Measurements from ENCODE around the gene C2orf49.

The C2orf49 gene

GRCh38 chr2:105309147-105309545 lies 28.2 kb upstream of the C2orf49 start:
- H3K27me3 ChIP-seq (ENCODE audit: insufficient read depth, low read depth) = no peaks in the 10 kb centered on the region
- no peak overlapping the region for H3K27ac ChIP-seq
- H3K79me2 ChIP-seq (ENCODE audit: insufficient read depth, low read depth) = peaks cover 19% of the 10 kb centered on the region; the same call in 1 of the 2 replicates
- no peaks in the 10 kb centered on the region for H3K36me3 ChIP-seq (ENCODE audit: insufficient read depth)
- no peak overlapping the region for H3K9ac ChIP-seq
- H4K20me1 ChIP-seq (ENCODE audit: insufficient read depth) = no peaks in the 10 kb centered on the region
- no peak overlapping the region for H3K4me3 ChIP-seq (IDR thresholded peaks at IDR 0.05; ENCODE audit: insufficient read depth, low read depth, low read length)
- no peak overlapping the region for H2AFZ ChIP-seq (ENCODE audit: low read depth)
- no peaks in the 10 kb centered on the region for H3K4me1 ChIP-seq (ENCODE audit: low read depth, poor library complexity, severe bottlenecking)
- no peak for TF ChIP-seq CTCF (conservative IDR thresholded peaks at IDR 0.05; ENCODE audit: low read depth, low read length)
- no peak overlapping the region for H3K4me2 ChIP-seq

GRCh38 chr2:105313877-105314276 lies 23.5 kb upstream of the C2orf49 start:
- no peaks in the 10 kb centered on the region for H3K27me3 ChIP-seq (ENCODE audit: insufficient read depth, low read depth)
- no peak overlapping the region for H3K9ac ChIP-seq
- no peaks in the 10 kb centered on the region for H4K20me1 ChIP-seq (ENCODE audit: insufficient read depth)
- no peaks in the 10 kb centered on the region for H3K36me3 ChIP-seq (ENCODE audit: insufficient read depth)
- H3K27ac ChIP-seq = no peak overlapping the region
- no peak overlapping the region for H3K4me2 ChIP-seq
- no peak for TF ChIP-seq CTCF (conservative IDR thresholded peaks at IDR 0.05; ENCODE audit: low read depth, low read length)
- H2AFZ ChIP-seq (ENCODE audit: low read depth) = no peak overlapping the region
- H3K4me3 ChIP-seq (IDR thresholded peaks at IDR 0.05; ENCODE audit: insufficient read depth, low read depth, low read length) = no peak overlapping the region
- H3K79me2 ChIP-seq (ENCODE audit: insufficient read depth, low read depth) = peaks cover 47% of the 10 kb centered on the region; the same call in 1 of the 2 replicates
- H3K4me1 ChIP-seq (ENCODE audit: low read depth, poor library complexity, severe bottlenecking) = peaks cover 4% of the 10 kb centered on the region

- no peak for TF ChIP-seq CTCF (conservative IDR thresholded peaks at IDR 0.05; ENCODE audit: low read depth, low read length)
- peaks cover 47% of the 10 kb centered on the region; the same call in 1 of the 2 replicates for H3K79me2 ChIP-seq (ENCODE audit: insufficient read depth, low read depth)
- H3K27me3 ChIP-seq (ENCODE audit: insufficient read depth, low read depth) = no peaks in the 10 kb centered on the region
- no peak overlapping the region for H3K4me2 ChIP-seq
- H3K9ac ChIP-seq = no peak overlapping the region
- H3K27ac ChIP-seq = no peak overlapping the region
- peaks cover 4% of the 10 kb centered on the region; the same call in 1 of the 2 replicates for H4K20me1 ChIP-seq (ENCODE audit: insufficient read depth)
- no peaks in the 10 kb centered on the region for H3K36me3 ChIP-seq (ENCODE audit: insufficient read depth)
- peaks cover 7% of the 10 kb centered on the region for H3K4me1 ChIP-seq (ENCODE audit: low read depth, poor library complexity, severe bottlenecking)
- no peak overlapping the region for H2AFZ ChIP-seq (ENCODE audit: low read depth)
- no peak overlapping the region for H3K4me3 ChIP-seq (IDR thresholded peaks at IDR 0.05; ENCODE audit: insufficient read depth, low read depth, low read length)
These were observed 22.0 kb upstream of the C2orf49 start for GRCh38 chr2:105315314-105315713.

GRCh38 chr2:105317937-105318336 lies 19.4 kb upstream of the C2orf49 start:
- Histone ChIP-seq H3K4me1 (ENCODE audit: low read depth, poor library complexity, severe bottlenecking) (peaks cover 7% of the 10 kb centered on the region), H4K20me1 (ENCODE audit: insufficient read depth) (peaks cover 6% of the 10 kb centered on the region; the same call in 1 of the 2 replicates), H3K79me2 (ENCODE audit: insufficient read depth, low read depth) (peaks cover 63% of the 10 kb centered on the region; the same call in 1 of the 2 replicates), H3K36me3 (ENCODE audit: insufficient read depth) (no peaks in the 10 kb centered on the region), H2AFZ (ENCODE audit: low read depth) (no peak overlapping the region), H3K27me3 (ENCODE audit: insufficient read depth, low read depth) (no peaks in the 10 kb centered on the region), H3K4me3 (IDR thresholded peaks at IDR 0.05; ENCODE audit: insufficient read depth, low read depth, low read length) (no peak overlapping the region), H3K4me2 (no peak overlapping the region), H3K27ac (no peak overlapping the region), H3K9ac (no peak overlapping the region)
- TF ChIP-seq CTCF (conservative IDR thresholded peaks at IDR 0.05; ENCODE audit: low read depth, low read length) = no peak

Measured in KMS-11 (cell line).